ENCODE results near the gene UQCRHL. TPM values are rescaled to one million over a fixed set of nuclear protein-coding genes. Genes with fewer than 3 reads are reported as not detected.

Gene UQCRHL
- total and polyA plus RNA-seq, 2 experiments from 2014 or later, result 2.3 to 3.0 TPM

DNA sequence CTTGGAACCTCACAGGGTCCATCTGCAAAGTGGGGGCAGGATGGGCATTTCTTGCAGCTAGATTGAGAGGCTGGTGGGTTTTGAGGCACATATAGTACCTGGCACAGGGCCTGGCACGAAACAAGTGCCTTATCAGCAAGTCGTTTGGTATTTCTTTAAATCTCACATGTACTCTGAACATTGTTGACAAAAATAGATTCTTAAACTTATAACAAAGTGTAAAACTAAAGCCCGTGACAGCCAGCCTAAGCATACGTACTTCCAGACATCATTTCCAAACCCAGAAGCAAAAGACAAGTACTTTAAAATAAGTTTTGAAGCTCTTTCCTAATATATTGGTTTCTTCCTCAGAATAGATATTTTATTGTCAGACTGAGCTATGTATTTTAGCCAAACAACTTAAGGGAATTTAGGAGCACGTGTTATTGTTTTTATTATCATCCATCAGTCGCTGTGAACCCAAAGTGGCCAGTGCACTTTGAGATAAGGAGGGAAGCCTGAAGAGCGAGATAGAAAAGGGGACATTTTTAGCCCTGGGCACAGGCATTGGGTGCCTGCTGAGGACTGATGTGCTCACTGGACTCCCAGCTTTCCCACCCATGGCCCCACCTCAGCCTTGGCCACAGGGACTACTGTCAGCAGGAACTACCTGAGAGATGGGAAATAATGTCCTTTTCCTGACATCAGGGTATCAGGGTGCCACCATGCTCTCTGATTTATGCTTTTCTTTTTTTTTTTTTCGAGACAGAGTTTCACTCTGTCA, 45.9 kb downstream of the UQCRHL start (continued):
- TF ChIP-seq STAT1 (IDR thresholded peaks at IDR 0.05; ENCODE audit: unreplicated experiment) (no peak), ZNF114 (CRISPR knock-in tag; IDR thresholded peaks at IDR 0.05) (no peak), ZNF331 (CRISPR knock-in tag; IDR thresholded peaks at IDR 0.05; ENCODE audit: low read depth) (no peak)
- TF ChIP-seq, protein P1, sequence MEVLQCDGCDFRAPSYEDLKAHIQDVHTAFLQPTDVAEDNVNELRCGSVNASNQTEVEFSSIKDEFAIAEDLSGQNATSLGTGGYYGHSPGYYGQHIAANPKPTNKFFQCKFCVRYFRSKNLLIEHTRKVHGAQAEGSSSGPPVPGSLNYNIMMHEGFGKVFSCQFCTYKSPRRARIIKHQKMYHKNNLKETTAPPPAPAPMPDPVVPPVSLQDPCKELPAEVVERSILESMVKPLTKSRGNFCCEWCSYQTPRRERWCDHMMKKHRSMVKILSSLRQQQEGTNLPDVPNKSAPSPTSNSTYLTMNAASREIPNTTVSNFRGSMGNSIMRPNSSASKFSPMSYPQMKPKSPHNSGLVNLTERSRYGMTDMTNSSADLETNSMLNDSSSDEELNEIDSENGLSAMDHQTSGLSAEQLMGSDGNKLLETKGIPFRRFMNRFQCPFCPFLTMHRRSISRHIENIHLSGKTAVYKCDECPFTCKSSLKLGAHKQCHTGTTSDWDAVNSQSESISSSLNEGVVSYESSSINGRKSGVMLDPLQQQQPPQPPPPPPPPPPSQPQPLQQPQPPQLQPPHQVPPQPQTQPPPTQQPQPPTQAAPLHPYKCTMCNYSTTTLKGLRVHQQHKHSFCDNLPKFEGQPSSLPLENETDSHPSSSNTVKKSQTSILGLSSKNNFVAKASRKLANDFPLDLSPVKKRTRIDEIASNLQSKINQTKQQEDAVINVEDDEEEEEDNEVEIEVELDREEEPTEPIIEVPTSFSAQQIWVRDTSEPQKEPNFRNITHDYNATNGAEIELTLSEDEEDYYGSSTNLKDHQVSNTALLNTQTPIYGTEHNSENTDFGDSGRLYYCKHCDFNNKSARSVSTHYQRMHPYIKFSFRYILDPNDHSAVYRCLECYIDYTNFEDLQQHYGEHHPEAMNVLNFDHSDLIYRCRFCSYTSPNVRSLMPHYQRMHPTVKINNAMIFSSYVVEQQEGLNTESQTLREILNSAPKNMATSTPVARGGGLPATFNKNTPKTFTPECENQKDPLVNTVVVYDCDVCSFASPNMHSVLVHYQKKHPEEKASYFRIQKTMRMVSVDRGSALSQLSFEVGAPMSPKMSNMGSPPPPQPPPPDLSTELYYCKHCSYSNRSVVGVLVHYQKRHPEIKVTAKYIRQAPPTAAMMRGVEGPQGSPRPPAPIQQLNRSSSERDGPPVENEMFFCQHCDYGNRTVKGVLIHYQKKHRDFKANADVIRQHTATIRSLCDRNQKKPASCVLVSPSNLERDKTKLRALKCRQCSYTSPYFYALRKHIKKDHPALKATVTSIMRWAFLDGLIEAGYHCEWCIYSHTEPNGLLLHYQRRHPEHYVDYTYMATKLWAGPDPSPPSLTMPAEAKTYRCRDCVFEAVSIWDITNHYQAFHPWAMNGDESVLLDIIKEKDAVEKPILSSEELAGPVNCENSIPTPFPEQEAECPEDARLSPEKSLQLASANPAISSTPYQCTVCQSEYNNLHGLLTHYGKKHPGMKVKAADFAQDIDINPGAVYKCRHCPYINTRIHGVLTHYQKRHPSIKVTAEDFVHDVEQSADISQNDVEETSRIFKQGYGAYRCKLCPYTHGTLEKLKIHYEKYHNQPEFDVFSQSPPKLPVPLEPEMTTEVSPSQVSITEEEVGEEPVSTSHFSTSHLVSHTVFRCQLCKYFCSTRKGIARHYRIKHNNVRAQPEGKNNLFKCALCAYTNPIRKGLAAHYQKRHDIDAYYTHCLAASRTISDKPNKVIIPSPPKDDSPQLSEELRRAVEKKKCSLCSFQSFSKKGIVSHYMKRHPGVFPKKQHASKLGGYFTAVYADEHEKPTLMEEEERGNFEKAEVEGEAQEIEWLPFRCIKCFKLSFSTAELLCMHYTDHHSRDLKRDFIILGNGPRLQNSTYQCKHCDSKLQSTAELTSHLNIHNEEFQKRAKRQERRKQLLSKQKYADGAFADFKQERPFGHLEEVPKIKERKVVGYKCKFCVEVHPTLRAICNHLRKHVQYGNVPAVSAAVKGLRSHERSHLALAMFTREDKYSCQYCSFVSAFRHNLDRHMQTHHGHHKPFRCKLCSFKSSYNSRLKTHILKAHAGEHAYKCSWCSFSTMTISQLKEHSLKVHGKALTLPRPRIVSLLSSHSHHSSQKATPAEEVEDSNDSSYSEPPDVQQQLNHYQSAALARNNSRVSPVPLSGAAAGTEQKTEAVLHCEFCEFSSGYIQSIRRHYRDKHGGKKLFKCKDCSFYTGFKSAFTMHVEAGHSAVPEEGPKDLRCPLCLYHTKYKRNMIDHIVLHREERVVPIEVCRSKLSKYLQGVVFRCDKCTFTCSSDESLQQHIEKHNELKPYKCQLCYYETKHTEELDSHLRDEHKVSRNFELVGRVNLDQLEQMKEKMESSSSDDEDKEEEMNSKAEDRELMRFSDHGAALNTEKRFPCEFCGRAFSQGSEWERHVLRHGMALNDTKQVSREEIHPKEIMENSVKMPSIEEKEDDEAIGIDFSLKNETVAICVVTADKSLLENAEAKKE (CRISPR knock-in tag; IDR thresholded peaks at IDR 0.05), result no peak

DNA sequence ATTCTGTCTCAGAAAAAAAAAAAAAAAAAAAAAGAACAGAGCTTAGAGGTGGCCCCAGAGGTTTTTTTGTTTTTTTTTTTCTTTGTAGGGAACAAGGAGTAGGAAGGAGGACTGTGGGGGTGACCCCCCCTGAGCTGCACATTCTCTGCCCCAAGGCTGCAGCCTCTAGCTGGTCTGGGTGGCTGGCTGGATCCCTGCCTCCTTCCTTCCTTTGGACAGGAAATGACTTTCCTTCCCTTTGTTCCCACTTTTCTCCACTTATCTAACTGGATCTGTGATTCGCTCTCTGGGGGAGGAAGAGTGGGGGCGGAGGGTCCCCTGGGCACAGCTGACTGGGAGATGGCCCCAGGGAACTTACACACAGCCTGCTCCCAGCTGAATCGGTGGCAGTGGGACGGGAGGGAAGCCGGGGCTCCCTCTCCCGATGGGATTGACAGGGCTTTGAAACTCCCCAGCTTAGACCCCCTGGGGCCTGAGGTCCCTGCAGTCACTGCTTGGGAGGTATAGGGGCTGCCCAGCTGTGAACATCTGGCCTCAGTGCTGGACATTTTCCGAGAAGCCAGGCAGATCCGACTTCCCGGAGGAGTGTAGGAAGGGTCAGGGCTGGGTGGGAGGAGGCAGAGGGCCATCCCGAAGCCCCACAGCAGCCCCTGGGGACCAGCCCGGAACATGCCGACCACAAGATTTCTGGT, 46.8 kb downstream of the UQCRHL start:
- Histone ChIP-seq H3K79me2 (replicated peaks; ENCODE audit: insufficient read depth) (peaks cover 59% of the 10 kb centered on the region), H3K4me1 (ENCODE audit: insufficient read depth) (peaks cover 39% of the 10 kb centered on the region), H3K4me2 (peak overlapping the region; percentile 98), H4K20me1 (replicated peaks; ENCODE audit: insufficient read depth) (peaks cover 34% of the 10 kb centered on the region), H3K4me3 (peak overlapping the region; percentile 92), H2AFZ (no peak overlapping the region), H3F3A (replicated peaks; ENCODE audit: low read depth) (peaks cover 31% of the 10 kb centered on the region), H3K9me2 (ENCODE audit: insufficient read depth) (no peaks in the 10 kb centered on the region), H3K27ac (ENCODE audit: low read depth) (peak overlapping the region; percentile 47; the same call in 1 of the 2 replicates), H3K27me3 (ENCODE audit: insufficient read depth) (no peaks in the 10 kb centered on the region), H3K36me3 (ENCODE audit: insufficient read depth) (peaks cover 7% of the 10 kb centered on the region)
- peak overlapping the region; percentile 81 for H3K27ac Mint-ChIP-seq
- H3K4me3 Mint-ChIP-seq, result peak overlapping the region; percentile 92
- no peaks in the 10 kb centered on the region; the same call in 2 of the 3 replicates for H3K9me3 Mint-ChIP-seq
- DNase-seq (ENCODE audit: low spot score) (peak; percentile 73), ATAC-seq (peak; percentile 1; the same call in 1 of the 3 replicates)
- H3K4me1 Mint-ChIP-seq, result peaks cover 50% of the 10 kb centered on the region
- peaks cover 28% of the 10 kb centered on the region for H3K27me3 Mint-ChIP-seq (ENCODE audit: insufficient read depth, low read depth, poor library complexity)
- peaks cover 40% of the 10 kb centered on the region for H3K36me3 Mint-ChIP-seq (ENCODE audit: low read depth)
- TF ChIP-seq CREB1 (CRISPR knock-in tag; IDR thresholded peaks at IDR 0.05; ENCODE audit: low read depth), result no peak
- TF ChIP-seq, protein P2, sequence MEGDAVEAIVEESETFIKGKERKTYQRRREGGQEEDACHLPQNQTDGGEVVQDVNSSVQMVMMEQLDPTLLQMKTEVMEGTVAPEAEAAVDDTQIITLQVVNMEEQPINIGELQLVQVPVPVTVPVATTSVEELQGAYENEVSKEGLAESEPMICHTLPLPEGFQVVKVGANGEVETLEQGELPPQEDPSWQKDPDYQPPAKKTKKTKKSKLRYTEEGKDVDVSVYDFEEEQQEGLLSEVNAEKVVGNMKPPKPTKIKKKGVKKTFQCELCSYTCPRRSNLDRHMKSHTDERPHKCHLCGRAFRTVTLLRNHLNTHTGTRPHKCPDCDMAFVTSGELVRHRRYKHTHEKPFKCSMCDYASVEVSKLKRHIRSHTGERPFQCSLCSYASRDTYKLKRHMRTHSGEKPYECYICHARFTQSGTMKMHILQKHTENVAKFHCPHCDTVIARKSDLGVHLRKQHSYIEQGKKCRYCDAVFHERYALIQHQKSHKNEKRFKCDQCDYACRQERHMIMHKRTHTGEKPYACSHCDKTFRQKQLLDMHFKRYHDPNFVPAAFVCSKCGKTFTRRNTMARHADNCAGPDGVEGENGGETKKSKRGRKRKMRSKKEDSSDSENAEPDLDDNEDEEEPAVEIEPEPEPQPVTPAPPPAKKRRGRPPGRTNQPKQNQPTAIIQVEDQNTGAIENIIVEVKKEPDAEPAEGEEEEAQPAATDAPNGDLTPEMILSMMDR (conservative IDR thresholded peaks at IDR 0.05; ENCODE audit: low read depth in 2 of 2), result 0 out of 4 replicates have a peak, but pooled peaks of 1 of the 2 experiments have one; percentile 9
- TF ChIP-seq, protein P3, sequence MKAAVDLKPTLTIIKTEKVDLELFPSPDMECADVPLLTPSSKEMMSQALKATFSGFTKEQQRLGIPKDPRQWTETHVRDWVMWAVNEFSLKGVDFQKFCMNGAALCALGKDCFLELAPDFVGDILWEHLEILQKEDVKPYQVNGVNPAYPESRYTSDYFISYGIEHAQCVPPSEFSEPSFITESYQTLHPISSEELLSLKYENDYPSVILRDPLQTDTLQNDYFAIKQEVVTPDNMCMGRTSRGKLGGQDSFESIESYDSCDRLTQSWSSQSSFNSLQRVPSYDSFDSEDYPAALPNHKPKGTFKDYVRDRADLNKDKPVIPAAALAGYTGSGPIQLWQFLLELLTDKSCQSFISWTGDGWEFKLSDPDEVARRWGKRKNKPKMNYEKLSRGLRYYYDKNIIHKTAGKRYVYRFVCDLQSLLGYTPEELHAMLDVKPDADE (IDR thresholded peaks at IDR 0.05), result 0 out of 2 replicates have a peak, but pooled peaks have one; percentile 21
- TF ChIP-seq EZH2phosphoT487 (IDR thresholded peaks at IDR 0.05; ENCODE audit: unreplicated experiment), result no peak
- TF ChIP-seq STAT1 (IDR thresholded peaks at IDR 0.05; ENCODE audit: unreplicated experiment), result no peak
